HepG2 (cell line): ENCODE results near the gene CCSER1. TPM values are rescaled to one million over a fixed set of nuclear protein-coding genes. Genes with fewer than 3 reads are reported as not detected.

Experiments used
- ATAC-seq: fragments of 200-7000 bp; cut with Tn5 transposase; 3 replicates; pipeline ENCODE4 v1.9.1; 2020; ENCODE audit warnings: mild to moderate bottlenecking, moderate library complexity
- BruUV-seq: library from RNA; stranded (reverse); fragments of 400-500 nt; replicated peaks from 2 replicates; lab custom pipeline; 2021; lab: Mats Ljungman, UMichigan
- CTCF ChIA-PET: fragments of 300-600 bp; formaldehyde crosslinking; extraction: SDS; loops from one replicate; lab custom pipeline; 2021; ENCODE audit warnings: low total read pairs, inconsistent platforms, low intra/inter-chr PET ratio; lab: Yijun Ruan, JAX
- POLR2A ChIA-PET: fragments of 350-600 bp; sonication (Branson Sonifier 250); formaldehyde crosslinking; loops from one replicate; lab custom pipeline; 2020; ENCODE audit warnings: antibody characterized with exemption, inconsistent platforms; lab: Yijun Ruan, JAX
- DNase-seq: peaks from one replicate; pipeline ENCODE4 v3.0.0-alpha.2; 2015; ENCODE audit warnings: low spot score
- FAIRE-seq: peaks from 3 replicates; lab custom pipeline; 2011; peaks lifted over from hg19 to GRCh38; lab: Jason Lieb, UNC
- H2AFZ ChIP-seq: one replicate; pipeline ENCODE4 v1.6.1; 2011; ENCODE audit warnings: low read length, inconsistent platforms
- H3K27ac ChIP-seq: fragments of 300-600 bp; 3 replicates; pipeline ENCODE4 v1.8.0; 2011; ENCODE audit warnings: mixed run types, mild to moderate bottlenecking, mixed read lengths, low read length, inconsistent platforms; ENCODE audit not compliant: insufficient read depth; ENCODE audit errors: extremely low read length
- H3K27me3 ChIP-seq, 2 experiments: fragments of 200-600 bp in 1 of 2; 2 replicates in 1 of 2; 3 replicates in 1 of 2; pipeline versions ENCODE4 v1.6.0 to v1.8.0; 2011; ENCODE audit warnings: low read length in 2 of 2, mild to moderate bottlenecking in 2 of 2, moderate library complexity in 2 of 2, inconsistent platforms in 1 of 2; ENCODE audit not compliant: insufficient read depth in 2 of 2, control insufficient read depth in 1 of 2
- H3K36me3 ChIP-seq, 2 experiments: fragments of 200-600 bp in 1 of 2; replicated peaks in 1 of 2; 2 replicates in 1 of 2; 3 replicates in 1 of 2; pipeline versions ENCODE4 v1.5.1 to v1.8.0; 2011; ENCODE audit warnings: low read length in 2 of 2, inconsistent platforms in 1 of 2; ENCODE audit not compliant: insufficient read depth in 2 of 2, control insufficient read depth in 1 of 2
- H3K4me1 ChIP-seq: 2 replicates; pipeline ENCODE4 v1.5.1; 2012; ENCODE audit warnings: low read length, inconsistent platforms; ENCODE audit not compliant: insufficient read depth
- H3K4me2 ChIP-seq: 2 replicates; pipeline ENCODE4 v1.6.0; 2011; ENCODE audit warnings: low read depth, low read length, inconsistent platforms
- H3K4me3 ChIP-seq, 3 experiments: fragments of 200-600 bp in 1 of 3; sonication (generic), shearing (Covaris generic) in 1 of 3; replicated peaks in 1 of 3; 2 replicates each; pipeline ENCODE4 v1.5.1; 2011 to 2016; ENCODE audit warnings: low read length in 3 of 3, inconsistent platforms in 2 of 3, low read depth in 2 of 3, mild to moderate bottlenecking in 2 of 3, control low read depth in 1 of 3, mixed read lengths in 1 of 3; ENCODE audit not compliant: insufficient read depth in 1 of 3
- H3K79me2 ChIP-seq: one replicate; pipeline ENCODE4 v1.6.1; 2011; ENCODE audit warnings: low read length, inconsistent platforms; ENCODE audit not compliant: insufficient read depth
- H3K9ac ChIP-seq: 2 replicates; pipeline ENCODE4 v1.6.0; 2011; ENCODE audit warnings: mild to moderate bottlenecking, low read depth, low read length, inconsistent platforms; ENCODE audit not compliant: insufficient read depth
- H3K9me3 ChIP-seq: 2 replicates; pipeline ENCODE4 v1.5.1; 2012; ENCODE audit warnings: mild to moderate bottlenecking, low read length
- H4K20me1 ChIP-seq: 2 replicates; pipeline ENCODE4 v1.6.0; 2011; ENCODE audit warnings: inconsistent platforms, mild to moderate bottlenecking, low read length, moderate library complexity; ENCODE audit not compliant: insufficient read depth
- ATM ChIP-seq: fragments of 450-650 bp; IDR thresholded peaks from 2 replicates; pipeline ENCODE4 v1.7.1; 2017; ENCODE audit warnings: mild to moderate bottlenecking, borderline replicate concordance
- BORCS8-MEF2B ChIP-seq: sonication (generic); formaldehyde crosslinking; IDR thresholded peaks from 2 replicates; pipeline ENCODE4 v1.8.0; 2022; ENCODE audit warnings: mild to moderate bottlenecking, missing genetic modification reagents
- MYNN ChIP-seq: sonication (generic); formaldehyde crosslinking; IDR thresholded peaks from 2 replicates; pipeline ENCODE4 v1.4.0; 2020; ENCODE audit warnings: mild to moderate bottlenecking, low read depth, missing genetic modification reagents
- NFIC ChIP-seq: IDR thresholded peaks from 2 replicates; pipeline ENCODE4 v1.6.1; 2012; ENCODE audit warnings: mild to moderate bottlenecking, low read length, inconsistent platforms
- NPAS2 ChIP-seq: sonication (generic); formaldehyde crosslinking; IDR thresholded peaks from 2 replicates; pipeline ENCODE4 v1.8.0; 2022; ENCODE audit warnings: mild to moderate bottlenecking, missing genetic modification reagents, borderline replicate concordance
- TCF7 ChIP-seq: sonication (generic); IDR thresholded peaks from 2 replicates; pipeline ENCODE4 v1.6.1; 2016; ENCODE audit warnings: antibody characterized with exemption, low read depth
- ZBTB33 ChIP-seq: sonication (generic); formaldehyde crosslinking; IDR thresholded peaks from 2 replicates; pipeline ENCODE4 v1.4.0; 2020; ENCODE audit warnings: missing genetic modification reagents
- ZKSCAN8 ChIP-seq: IDR thresholded peaks from 2 replicates; pipeline ENCODE4 v1.6.1; 2016; ENCODE audit warnings: borderline replicate concordance, missing genetic modification reagents, missing compliant biosample characterization
- ZNF549 ChIP-seq: sonication (generic); formaldehyde crosslinking; IDR thresholded peaks from 2 replicates; pipeline ENCODE4 v1.5.0; 2020; ENCODE audit warnings: missing genetic modification reagents
- in situ Hi-C: cut with HindIII; loops from 2 replicates; pipeline ENCODE4 v1.10.0; 2017; ENCODE audit warnings: low pct_unique_long_range_greater_than_20kb; ENCODE audit not compliant: extremely low pct_ligation_motif_present
- intact Hi-C: fragments of 100-400 bp; cut with micrococcal nuclease; formaldehyde crosslinking; loops from one replicate; pipeline ENCODE4 v1.10.0; 2022; ENCODE audit not compliant: unreplicated experiment
- polyA plus RNA-seq, 8 experiments: library from polyadenylated mRNA; depleted of rRNA in 3 of 8; stranded (reverse) in 7 of 8; unstranded in 1 of 8; fragments of >200 nt; fragmentation: Illumina TruSeq in 4 of 8; extraction: Trizol in 4 of 8; gene quantifications; 2 replicates each; pipeline versions ENCODE4 v1.2.1 to v1.2.3, GENCODE V29; 2011 to 2016; ENCODE audit warnings: low read depth in 4 of 8, missing spikeins in 1 of 8, mixed read lengths in 1 of 8; ENCODE audit not compliant: insufficient read depth in 1 of 8
- total RNA-seq, 5 experiments: library from RNA; depleted of rRNA; stranded (reverse); fragments of >200 nt; fragmentation: Illumina TruSeq; extraction: Trizol; gene quantifications; 2 replicates each; pipeline ENCODE4 v1.2.3, GENCODE V29; 2016; ENCODE audit warnings: low read depth in 1 of 5

CCSER1 gene
- total and polyA plus RNA-seq, 2 of the 13 experiments (the other 11 are each of a cell fraction or from before 2014, with no cell fraction given), result not detected

- no peak overlapping the region for H2AFZ ChIP-seq
- intact Hi-C loops, result no loop called here
- no peak overlapping the region for H3K9ac ChIP-seq
- POLR2A ChIA-PET, result no interaction called here
- H3K36me3 ChIP-seq, result no peaks in the 10 kb centered on the region
- in situ Hi-C loops, result no loop called here
- no TSS peak for BruUV-seq
- H3K27me3 ChIP-seq, result no peaks in the 10 kb centered on the region
- H4K20me1 ChIP-seq, result no peaks in the 10 kb centered on the region
- H3K4me3 ChIP-seq, result no peak overlapping the region
- TF ChIP-seq MYNN (CRISPR knock-in tag) (no peak), ATM (no peak), ZNF549 (CRISPR knock-in tag) (no peak), NPAS2 (no peak), BORCS8-MEF2B (CRISPR knock-in tag) (no peak), ZKSCAN8 (CRISPR knock-in tag) (no peak), ZBTB33 (CRISPR knock-in tag) (no peak), TCF7 (no peak), NFIC (no peak)
- CTCF ChIA-PET, result no interaction called here
- no peak overlapping the region for H3K4me2 ChIP-seq
- H3K9me3 ChIP-seq, result peaks cover 5% of the 10 kb centered on the region; the same call in 1 of the 2 replicates
- H3K4me1 ChIP-seq, result no peaks in the 10 kb centered on the region
- no peak for DNase-seq
- no peaks in the 10 kb centered on the region for H3K79me2 ChIP-seq
- no peak for ATAC-seq
- FAIRE-seq, result no peak
- no peak overlapping the region for H3K27ac ChIP-seq
Observed at GRCh38 chr4:91527056-91527455, 1399.9 kb downstream of the CCSER1 start.
